ENCODE data around the gene UNC5B. TPM values are rescaled to one million over a fixed set of nuclear protein-coding genes. Genes with fewer than 3 reads are reported as not detected.

UNC5B gene
- polyA plus RNA-seq, 1 donor (not counting 4 experiments of a cell fraction or from before 2014, with no cell fraction given) = 1.1 TPM

DNA sequence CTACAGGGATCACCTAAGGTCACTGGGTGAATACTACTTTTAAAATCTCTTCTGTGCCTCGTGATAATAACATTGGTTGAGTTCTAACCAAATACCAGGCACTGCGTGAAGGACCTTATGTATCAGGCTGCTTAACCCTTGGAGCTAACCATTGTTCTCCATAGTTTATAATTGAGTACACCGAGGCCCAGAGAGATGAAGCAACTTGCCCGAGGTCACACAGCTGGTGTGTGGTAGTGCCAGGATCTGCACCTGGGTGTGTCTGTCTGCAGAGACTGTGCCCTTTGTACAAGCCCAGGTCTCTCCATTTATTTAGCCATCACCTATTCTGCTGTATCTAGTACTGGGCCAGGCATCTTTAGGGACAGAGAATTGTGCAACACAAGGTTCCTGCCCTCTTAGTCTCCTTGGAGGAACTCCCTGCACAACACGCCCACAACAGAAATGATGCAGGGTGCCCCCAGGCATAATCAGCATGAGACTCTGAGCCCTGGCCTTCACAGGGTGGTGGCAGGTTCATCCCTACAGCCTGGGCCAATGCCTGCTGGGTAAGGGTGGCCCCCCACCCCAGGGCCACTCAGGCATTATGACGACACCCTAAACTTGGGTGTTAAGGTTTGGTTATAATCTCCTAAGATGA, 31.5 kb downstream of the UNC5B start:
- peak; percentile 32 for FAIRE-seq
- dilution Hi-C loops (cut with MboI; ENCODE audit: extremely low pct_ligation_motif_present, low sequenced_read_pairs) = no loop called here
- peaks cover 49% of the 10 kb centered on the region for H3K4me1 ChIP-seq (ENCODE audit: control insufficient read depth, extremely low read depth, insufficient read depth, low read length)
- no peak overlapping the region for H3K4me3 ChIP-seq (ENCODE audit: control insufficient read depth in 2 of 3, extremely low read depth in 1 of 3, insufficient read depth in 2 of 3, low read depth in 1 of 3, low read length in 3 of 3)
- H3K9me3 ChIP-seq (ENCODE audit: control insufficient read depth, low read depth, low read length) = no peaks in the 10 kb centered on the region
- no peaks in the 10 kb centered on the region for H3K27me3 ChIP-seq (ENCODE audit: control insufficient read depth, extremely low read depth, insufficient read depth, low read length)
- H4K20me1 ChIP-seq (ENCODE audit: control insufficient read depth, extremely low read depth, insufficient read depth, low read length) = no peaks in the 10 kb centered on the region
- peak overlapping the region; percentile 15 for H3K27ac ChIP-seq (ENCODE audit: control insufficient read depth, insufficient read depth, low read length)
- H2AFZ ChIP-seq (ENCODE audit: control insufficient read depth, low read length) = no peak overlapping the region
- H3K9ac ChIP-seq (ENCODE audit: control insufficient read depth, extremely low read depth, insufficient read depth, low read length) = no peak overlapping the region
- H3K36me3 ChIP-seq (ENCODE audit: control insufficient read depth in 2 of 2, extremely low read depth in 1 of 2, insufficient read depth in 2 of 2, low read length in 2 of 2) = no peaks in the 10 kb centered on the region
- peak; percentile 62 for DNase-seq (ENCODE audit: low read depth, low spot score)
- H3K79me2 ChIP-seq (ENCODE audit: control insufficient read depth, insufficient read depth, low read length) = no peaks in the 10 kb centered on the region
- TF ChIP-seq EZH2 (IDR thresholded peaks at IDR 0.05; ENCODE audit: low read length) (no peak), CTCF (optimal IDR thresholded peaks at IDR 0.05 in 1 of 3, IDR thresholded peaks at IDR 0.05 in 1 of 3, conservative IDR thresholded peaks at IDR 0.05 in 1 of 3; ENCODE audit: extremely low read depth in 1 of 3, insufficient read depth in 2 of 3, low read length in 3 of 3) (no peak)
- no peak overlapping the region for H3K4me2 ChIP-seq (ENCODE audit: control insufficient read depth, extremely low read depth, insufficient read depth, low read depth, low read length)
- no peaks in the 10 kb centered on the region for H3K9me1 ChIP-seq (ENCODE audit: control insufficient read depth, extremely low read depth, insufficient read depth, low read length)

DNA sequence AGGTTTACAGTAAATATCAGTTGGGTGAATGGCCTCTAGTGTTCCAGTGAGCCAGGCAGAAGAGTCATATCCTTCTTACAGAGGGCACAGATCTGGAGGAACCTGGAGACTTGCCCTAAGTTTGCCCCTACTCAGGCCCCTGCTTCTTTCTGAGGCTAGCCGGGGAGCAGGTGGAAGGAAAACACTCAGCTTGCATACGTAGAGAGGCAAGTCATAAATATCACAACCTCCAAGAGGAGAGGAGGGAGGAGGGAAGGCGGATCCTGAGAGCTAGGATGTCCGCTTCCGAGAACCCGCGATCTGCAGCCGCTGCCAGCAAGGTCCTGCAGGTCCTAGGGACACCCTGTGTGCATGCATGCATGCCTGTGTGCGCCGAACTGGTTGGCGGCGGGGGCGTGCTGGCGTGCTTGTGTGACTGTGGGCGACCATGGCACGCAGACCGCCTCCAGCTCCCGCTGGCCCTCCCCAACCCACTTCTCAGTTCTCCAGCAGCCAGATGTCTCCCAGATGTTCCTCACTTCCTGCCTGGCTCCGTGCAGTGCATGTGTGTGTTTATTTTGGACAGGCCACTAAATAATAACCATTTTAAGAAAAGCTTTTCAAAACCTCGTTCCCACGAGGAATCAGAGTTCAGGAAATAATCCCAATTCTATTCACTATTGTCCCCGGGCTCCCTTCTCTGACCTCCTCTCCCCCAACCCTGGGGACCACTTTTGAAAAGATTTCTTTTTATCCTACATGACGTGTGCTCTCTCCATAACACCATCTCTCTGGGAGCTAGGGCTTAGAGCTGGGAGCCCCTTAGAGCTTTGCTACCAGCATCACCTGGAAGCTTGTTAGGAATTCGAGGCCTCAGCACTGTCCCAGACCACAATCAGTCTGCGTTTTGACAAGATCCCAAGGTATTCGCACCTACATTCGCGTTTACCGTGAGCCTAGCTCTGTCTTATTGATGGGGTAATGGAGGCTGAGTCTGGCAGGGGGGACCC, 32.4 kb downstream of the UNC5B start:
- Histone ChIP-seq H3K4me1 (ENCODE audit: control insufficient read depth, extremely low read depth, insufficient read depth, low read length) (peaks cover 49% of the 10 kb centered on the region), H2AFZ (ENCODE audit: control insufficient read depth, low read length) (no peak overlapping the region), H3K27ac (ENCODE audit: control insufficient read depth, insufficient read depth, low read length) (peak overlapping the region; percentile 15), H3K9ac (ENCODE audit: control insufficient read depth, extremely low read depth, insufficient read depth, low read length) (no peak overlapping the region), H4K20me1 (ENCODE audit: control insufficient read depth, extremely low read depth, insufficient read depth, low read length) (no peaks in the 10 kb centered on the region), H3K9me3 (ENCODE audit: control insufficient read depth, low read depth, low read length) (no peaks in the 10 kb centered on the region), H3K4me2 (ENCODE audit: control insufficient read depth, extremely low read depth, insufficient read depth, low read depth, low read length) (peak overlapping the region; percentile 13), H3K9me1 (ENCODE audit: control insufficient read depth, extremely low read depth, insufficient read depth, low read length) (no peaks in the 10 kb centered on the region), H3K36me3 (ENCODE audit: control insufficient read depth in 2 of 2, extremely low read depth in 1 of 2, insufficient read depth in 2 of 2, low read length in 2 of 2) (no peaks in the 10 kb centered on the region), H3K79me2 (ENCODE audit: control insufficient read depth, insufficient read depth, low read length) (no peaks in the 10 kb centered on the region), H3K27me3 (ENCODE audit: control insufficient read depth, extremely low read depth, insufficient read depth, low read length) (no peaks in the 10 kb centered on the region), H3K4me3 (ENCODE audit: control insufficient read depth in 2 of 3, extremely low read depth in 1 of 3, insufficient read depth in 2 of 3, low read depth in 1 of 3, low read length in 3 of 3) (no peak overlapping the region)
- DNase-seq (ENCODE audit: low read depth, low spot score) (no peak), FAIRE-seq (no peak)
- dilution Hi-C loops (cut with MboI; ENCODE audit: extremely low pct_ligation_motif_present, low sequenced_read_pairs) = no loop called here
- TF ChIP-seq CTCF (optimal IDR thresholded peaks at IDR 0.05 in 1 of 3, IDR thresholded peaks at IDR 0.05 in 1 of 3, conservative IDR thresholded peaks at IDR 0.05 in 1 of 3; ENCODE audit: extremely low read depth in 1 of 3, insufficient read depth in 2 of 3, low read length in 3 of 3) (no peak), EZH2 (IDR thresholded peaks at IDR 0.05; ENCODE audit: low read length) (no peak)
